Mesothelial cell of epicardium (in vitro differentiated cells): ENCODE data around the gene POLG2. TPM values are rescaled to one million over a fixed set of nuclear protein-coding genes. Genes with fewer than 3 reads are reported as not detected.

Source experiments
- DNase-seq, 2 experiments: peaks; one replicate each; pipeline ENCODE4 v3.0.0; 2021; ENCODE audit warnings: low spot score in 2 of 2; ENCODE audit not compliant: unreplicated experiment in 2 of 2
- H3K27ac Mint-ChIP-seq: 2 replicates; pipeline ENCODE4 v1.8.0; 2021; ENCODE audit warnings: mixed read lengths
- H3K27me3 Mint-ChIP-seq: 2 replicates; pipeline ENCODE4 v1.8.0; 2021; ENCODE audit warnings: low read depth, mixed read lengths
- H3K36me3 Mint-ChIP-seq: 2 replicates; pipeline ENCODE4 v1.8.0; 2021; ENCODE audit warnings: mixed read lengths
- H3K4me1 Mint-ChIP-seq: 2 replicates; pipeline ENCODE4 v1.8.0; 2021; ENCODE audit warnings: mixed read lengths
- H3K4me3 Mint-ChIP-seq: 2 replicates; pipeline ENCODE4 v1.8.0; 2021; ENCODE audit warnings: mild to moderate bottlenecking, moderate library complexity, mixed read lengths
- H3K9me3 Mint-ChIP-seq: 2 replicates; pipeline ENCODE4 v1.8.0; 2021; ENCODE audit warnings: mixed read lengths
- CTCF ChIP-seq: fragments of 200-600 bp; sonication (generic); IDR thresholded peaks from one replicate; pipeline ENCODE4 v1.5.0; 2021; ENCODE audit warnings: antibody characterized with exemption; ENCODE audit not compliant: unreplicated experiment
- total RNA-seq: library from RNA; stranded (reverse); gene quantifications from 3 replicates; pipeline ENCODE4 v1.2.1, GENCODE V29; 2021

The POLG2 gene
- total RNA-seq, 1 donor from 2014 or later: 32.2 TPM

DNA sequence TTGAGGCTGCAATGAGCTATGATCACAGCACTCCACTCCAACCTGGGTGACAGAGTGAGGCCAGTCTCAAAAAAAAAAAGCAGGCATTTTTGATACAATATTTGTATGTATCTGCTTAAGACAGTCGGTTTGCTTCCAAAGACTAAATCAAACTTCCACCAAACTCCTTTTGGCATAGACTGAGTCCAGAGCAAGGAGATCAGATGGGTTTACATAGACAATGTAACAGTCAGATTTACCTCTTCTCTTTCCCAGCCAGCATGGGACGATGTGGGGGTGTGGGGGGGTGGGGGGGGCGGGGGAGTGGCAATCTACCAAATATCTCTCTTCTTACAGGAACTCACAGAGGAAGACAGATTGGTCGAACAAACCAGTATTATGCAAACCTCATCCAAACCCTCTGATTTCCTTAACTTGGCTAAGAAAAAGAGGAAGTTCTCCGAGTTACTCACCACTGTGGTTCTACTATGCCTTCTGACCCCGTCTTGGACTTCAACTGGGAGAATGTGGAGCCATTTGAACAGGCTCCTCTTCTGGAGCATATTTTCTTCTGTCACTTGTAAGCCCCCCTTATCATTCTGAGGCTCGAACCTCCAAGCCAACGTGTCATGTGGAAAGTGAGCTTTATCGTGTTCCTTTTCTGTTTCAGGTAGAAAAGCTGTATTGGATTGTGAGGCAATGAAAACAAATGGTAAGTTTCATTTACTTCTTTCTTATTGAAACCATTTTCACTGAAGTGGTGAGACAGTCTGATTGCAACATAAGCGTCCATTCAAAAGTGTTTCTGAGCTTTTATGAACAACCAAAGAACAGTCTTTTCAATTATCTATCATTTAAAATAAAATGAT, 48.0 kb downstream of the POLG2 start, which contains the start of gene MILR1:
MILR1 (plus strand) TSS at position 451 of the 848 bp plus-strand sequence; CDS start at position 505, 54 bp downstream.
- H3K36me3 Mint-ChIP-seq: no peaks in the 10 kb centered on the region

DNA sequence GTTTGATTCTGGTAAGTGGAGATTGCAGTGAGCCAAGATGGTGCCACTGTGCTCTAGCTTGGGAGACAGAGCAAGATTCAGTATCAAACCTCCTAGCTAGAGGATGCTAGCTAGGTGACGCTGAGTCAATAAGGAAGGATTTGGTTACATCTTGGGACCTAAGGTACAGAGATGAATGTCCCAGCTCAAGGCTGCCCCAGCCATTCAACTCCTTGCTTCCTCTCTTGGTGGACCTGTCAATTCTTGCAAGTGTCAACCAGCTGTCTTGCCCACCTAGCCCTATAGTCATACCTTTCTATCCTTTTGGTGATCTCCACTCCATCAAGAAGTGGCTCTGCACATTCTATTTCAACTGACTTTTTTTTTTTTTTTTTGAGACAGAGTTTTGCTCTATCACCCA, 49.3 kb downstream of the POLG2 start:
- Mint-ChIP-seq H3K27me3 (no peaks in the 10 kb centered on the region), H3K36me3 (no peaks in the 10 kb centered on the region), H3K4me3 (no peak overlapping the region), H3K27ac (no peak overlapping the region), H3K4me1 (no peaks in the 10 kb centered on the region), H3K9me3 (no peaks in the 10 kb centered on the region)
- DNase-seq: no peak
- no peak for TF ChIP-seq CTCF

More for the DNA sequence above, 48.0 kb downstream of the POLG2 start, which contains the start of gene MILR1:
- Mint-ChIP-seq H3K4me1 (no peaks in the 10 kb centered on the region), H3K27ac (no peak within 1 kb of the TSS), H3K9me3 (no peaks in the 10 kb centered on the region), H3K27me3 (no peaks in the 10 kb centered on the region), H3K4me3 (no peak within 1 kb of the TSS)
- no peak for TF ChIP-seq CTCF
- no peak for DNase-seq

GRCh38 chr17:64443086-64443760, 53.6 kb downstream of the POLG2 start:
- Mint-ChIP-seq H3K36me3 (peaks cover 6% of the 10 kb centered on the region), H3K4me3 (no peak overlapping the region), H3K27ac (no peak overlapping the region), H3K4me1 (no peaks in the 10 kb centered on the region), H3K9me3 (peaks cover 13% of the 10 kb centered on the region), H3K27me3 (no peaks in the 10 kb centered on the region)
- no peak for TF ChIP-seq CTCF
- no peak for DNase-seq

- no peaks in the 10 kb centered on the region for H3K4me1 Mint-ChIP-seq
- H3K36me3 Mint-ChIP-seq: peaks cover 6% of the 10 kb centered on the region
- no peak overlapping the region for H3K27ac Mint-ChIP-seq
- no peak overlapping the region for H3K4me3 Mint-ChIP-seq
- TF ChIP-seq CTCF: no peak
- DNase-seq: no peak
- H3K27me3 Mint-ChIP-seq: no peaks in the 10 kb centered on the region
- H3K9me3 Mint-ChIP-seq: peaks cover 16% of the 10 kb centered on the region
Measured at GRCh38 chr17:64442541-64442971, 54.3 kb downstream of the POLG2 start.

DNA sequence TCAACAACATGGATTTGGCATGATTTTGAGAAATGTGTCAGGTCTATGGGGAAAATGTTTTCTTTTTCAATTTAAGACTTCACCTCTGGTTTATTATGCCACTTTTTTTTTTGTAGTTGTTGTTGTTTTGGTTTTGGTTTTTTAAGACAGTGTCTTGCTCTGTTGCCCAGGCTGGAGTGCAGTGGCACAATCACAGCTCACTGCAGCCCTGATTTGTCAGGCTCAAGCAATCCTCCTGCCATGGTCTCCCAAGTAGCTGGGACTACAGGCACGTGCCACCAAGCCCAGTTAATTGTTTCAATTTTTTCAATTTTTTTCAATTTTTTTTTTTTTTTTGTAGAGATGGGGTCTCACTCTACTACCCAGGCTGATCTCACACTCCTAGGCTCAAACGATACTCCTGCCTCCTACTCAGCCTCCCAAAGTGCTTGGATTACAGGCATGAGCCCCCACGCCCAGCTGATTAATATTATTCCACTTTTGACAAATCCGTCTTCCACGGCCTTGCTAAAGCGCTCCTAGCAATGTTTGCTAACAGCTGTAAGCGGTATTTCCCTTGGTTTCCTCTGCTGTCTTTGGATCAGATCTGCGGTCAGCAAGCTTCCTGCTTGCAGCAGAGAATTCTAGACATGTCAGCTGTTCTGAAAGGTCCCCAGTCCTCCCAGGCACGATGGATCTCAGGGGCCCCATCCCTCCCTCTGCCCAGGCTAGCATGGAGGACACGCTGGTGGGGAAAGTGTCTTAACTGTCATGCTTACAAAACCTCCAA, 54.9 kb downstream of the POLG2 start:
- no peak overlapping the region for H3K4me3 Mint-ChIP-seq
- H3K27me3 Mint-ChIP-seq: no peaks in the 10 kb centered on the region
- peaks cover 9% of the 10 kb centered on the region for H3K36me3 Mint-ChIP-seq
- no peaks in the 10 kb centered on the region for H3K4me1 Mint-ChIP-seq
- no peak for DNase-seq
- no peak overlapping the region for H3K27ac Mint-ChIP-seq
- H3K9me3 Mint-ChIP-seq: peaks cover 22% of the 10 kb centered on the region
- no peak for TF ChIP-seq CTCF
